AG09309 (cell line): Measurements from ENCODE around the gene TECR.
"Not testable (repeated sequence)": the region's sequence is repeated elsewhere in the genome, so short reads cannot be mapped to it uniquely, and the experiment has no call there.

Source experiments
- DNase-seq: peaks from one replicate; pipeline ENCODE4 v3.0.0-alpha.2; 2010; ENCODE audit warnings: low read depth
- H3K4me3 ChIP-seq: 2 replicates; pipeline ENCODE4 v1.5.1; 2011; ENCODE audit warnings: mild to moderate bottlenecking, low read depth, low read length, moderate library complexity; ENCODE audit not compliant: control insufficient read depth
- CTCF ChIP-seq: IDR thresholded peaks from 2 replicates; pipeline ENCODE4 v1.5.1; 2011; ENCODE audit warnings: mild to moderate bottlenecking, low read depth, low read length, inconsistent platforms; ENCODE audit not compliant: insufficient read depth, control insufficient read depth; ENCODE audit errors: missing control alignments

Gene TECR

GRCh38 chr19:14497228-14497921 is 32.0 kb upstream of the TECR start:
- H3K4me3 ChIP-seq, result no peak overlapping the region
- no peak for TF ChIP-seq CTCF
- no peak for DNase-seq

DNA sequence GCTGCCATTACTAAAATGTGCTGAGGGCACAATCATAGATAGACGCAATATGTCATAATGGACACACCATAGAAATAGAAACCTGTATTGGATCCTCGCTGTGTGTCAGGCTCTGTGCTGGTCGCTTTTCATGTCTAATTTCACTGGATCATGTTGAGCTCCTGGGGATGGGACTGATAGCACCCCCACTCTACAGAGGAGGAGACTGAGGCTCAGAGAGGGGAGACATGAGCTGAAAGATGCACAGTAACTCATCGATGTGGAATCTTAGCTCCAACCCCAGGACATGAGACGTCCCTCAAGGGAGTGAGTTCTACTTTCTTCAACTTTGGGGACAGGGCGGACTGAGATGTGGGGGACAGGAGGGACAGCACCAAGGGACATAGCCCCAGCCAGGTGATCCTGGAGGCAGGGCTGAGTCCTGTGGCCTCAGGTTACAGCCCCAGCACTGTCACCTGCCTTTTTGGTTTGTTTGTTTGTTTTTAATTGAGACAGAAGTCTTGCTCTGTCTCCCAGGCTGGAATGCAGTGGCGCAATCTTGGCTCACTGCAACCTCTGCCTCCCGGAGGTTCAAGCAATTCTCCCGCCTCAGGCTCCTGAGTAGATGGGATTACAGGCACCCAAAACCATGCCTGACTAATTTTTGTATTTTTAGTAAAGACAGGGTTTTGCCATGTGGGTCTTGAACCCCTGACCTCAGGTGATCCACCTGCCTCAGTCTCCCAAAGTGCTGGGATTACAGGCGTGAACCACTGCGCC is 26.9 kb upstream of the TECR start:
- no peak overlapping the region for H3K4me3 ChIP-seq
- TF ChIP-seq CTCF, result no peak
- DNase-seq, result no peak

GRCh38 chr19:14503285-14503684 is 26.1 kb upstream of the TECR start:
- H3K4me3 ChIP-seq, result no peak overlapping the region
- TF ChIP-seq CTCF, result no peak
- no peak for DNase-seq

GRCh38 chr19:14504575-14504974 is 24.8 kb upstream of the TECR start:
- not testable (repeated sequence) for DNase-seq, H3K4me3 ChIP-seq

GRCh38 chr19:14505488-14506239 is 23.7 kb upstream of the TECR start:
- no peak for DNase-seq
- no peak overlapping the region for H3K4me3 ChIP-seq
- peak; percentile 71 for TF ChIP-seq CTCF

DNA sequence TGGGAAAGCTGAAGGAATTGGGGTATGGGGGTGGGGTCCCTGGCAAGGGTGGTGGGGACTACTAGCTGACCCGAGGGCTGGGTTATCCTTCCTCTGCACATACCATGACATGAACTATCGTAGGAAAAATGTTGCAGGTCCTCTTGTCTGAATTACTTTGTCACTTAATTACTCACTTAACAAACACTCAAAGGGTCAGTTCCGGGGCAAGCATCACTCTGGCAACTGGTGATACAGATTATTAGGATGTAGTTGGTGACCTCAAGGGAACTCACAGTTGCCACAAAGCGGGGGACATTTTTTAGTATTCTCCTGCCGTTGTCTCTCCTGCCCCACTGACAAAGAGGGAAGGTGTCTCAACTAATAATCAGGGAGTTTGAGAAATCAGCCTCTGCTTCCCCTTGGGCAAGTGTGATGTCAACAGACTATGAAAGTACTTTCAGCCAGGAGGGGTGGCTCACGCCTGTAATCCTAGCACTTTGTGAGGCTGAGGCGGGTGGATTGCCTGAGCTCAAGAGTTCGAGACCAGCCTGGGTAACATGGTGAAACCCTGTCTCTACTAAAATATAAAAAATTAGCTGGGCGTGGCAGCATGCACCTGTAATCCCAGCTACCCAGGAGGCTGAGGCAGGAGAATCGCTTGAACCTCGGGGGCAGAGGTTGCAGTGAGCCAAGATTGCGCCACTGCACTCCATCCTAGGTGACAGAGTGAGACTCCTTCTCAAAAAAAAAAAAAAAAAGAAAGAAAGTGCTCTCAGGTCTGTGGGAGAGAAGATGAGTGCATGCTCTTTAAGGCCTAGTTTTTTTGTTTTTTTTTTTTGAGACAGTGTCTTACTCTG is 21.5 kb upstream of the TECR start:
- no peak overlapping the region for H3K4me3 ChIP-seq
- DNase-seq, result no peak
- no peak for TF ChIP-seq CTCF
